ENCODE results near the gene MARCO.

The MARCO gene, protein sequence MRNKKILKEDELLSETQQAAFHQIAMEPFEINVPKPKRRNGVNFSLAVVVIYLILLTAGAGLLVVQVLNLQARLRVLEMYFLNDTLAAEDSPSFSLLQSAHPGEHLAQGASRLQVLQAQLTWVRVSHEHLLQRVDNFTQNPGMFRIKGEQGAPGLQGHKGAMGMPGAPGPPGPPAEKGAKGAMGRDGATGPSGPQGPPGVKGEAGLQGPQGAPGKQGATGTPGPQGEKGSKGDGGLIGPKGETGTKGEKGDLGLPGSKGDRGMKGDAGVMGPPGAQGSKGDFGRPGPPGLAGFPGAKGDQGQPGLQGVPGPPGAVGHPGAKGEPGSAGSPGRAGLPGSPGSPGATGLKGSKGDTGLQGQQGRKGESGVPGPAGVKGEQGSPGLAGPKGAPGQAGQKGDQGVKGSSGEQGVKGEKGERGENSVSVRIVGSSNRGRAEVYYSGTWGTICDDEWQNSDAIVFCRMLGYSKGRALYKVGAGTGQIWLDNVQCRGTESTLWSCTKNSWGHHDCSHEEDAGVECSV

DNA sequence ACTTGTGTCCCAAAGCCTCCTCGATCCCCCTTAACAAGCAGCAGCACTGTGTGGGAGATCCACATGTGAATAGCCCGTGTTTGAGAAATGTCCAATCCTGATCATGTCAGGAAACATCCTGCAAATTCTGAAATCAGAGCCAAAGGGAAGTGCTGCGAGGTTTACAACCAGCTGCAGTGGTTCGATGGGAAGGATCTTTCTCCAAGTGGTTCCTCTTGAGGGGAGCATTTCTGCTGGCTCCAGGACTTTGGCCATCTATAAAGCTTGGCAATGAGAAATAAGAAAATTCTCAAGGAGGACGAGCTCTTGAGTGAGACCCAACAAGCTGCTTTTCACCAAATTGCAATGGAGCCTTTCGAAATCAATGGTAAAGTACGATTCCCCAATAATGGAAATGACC, at the start of gene MARCO:
TSS of gene MARCO (plus strand) at position 164 of the 400 bp plus-strand sequence. CDS start at position 271, 107 bp downstream.
- no peak for DNase-seq

DNA sequence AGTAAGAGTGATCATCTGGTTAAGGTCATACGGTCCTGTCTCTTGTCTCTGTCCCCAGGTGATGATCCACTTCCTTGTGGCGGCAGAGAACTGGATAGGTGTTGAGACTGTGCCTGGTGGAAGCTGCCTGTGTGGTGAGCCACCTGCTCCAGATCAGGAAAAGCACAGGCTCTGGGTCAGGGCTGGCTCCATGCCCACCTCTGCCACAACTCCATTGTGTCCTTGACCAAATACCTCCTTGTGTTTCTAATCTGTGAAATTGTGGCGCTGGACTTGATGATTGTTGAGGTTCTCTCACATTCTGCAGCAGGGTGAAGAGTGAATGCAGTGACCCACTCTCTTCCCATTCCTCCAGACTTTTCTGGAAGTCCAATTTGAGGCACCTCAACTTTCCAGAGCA, 48.9 kb upstream of the MARCO start:
- DNase-seq = no peak

DNA sequence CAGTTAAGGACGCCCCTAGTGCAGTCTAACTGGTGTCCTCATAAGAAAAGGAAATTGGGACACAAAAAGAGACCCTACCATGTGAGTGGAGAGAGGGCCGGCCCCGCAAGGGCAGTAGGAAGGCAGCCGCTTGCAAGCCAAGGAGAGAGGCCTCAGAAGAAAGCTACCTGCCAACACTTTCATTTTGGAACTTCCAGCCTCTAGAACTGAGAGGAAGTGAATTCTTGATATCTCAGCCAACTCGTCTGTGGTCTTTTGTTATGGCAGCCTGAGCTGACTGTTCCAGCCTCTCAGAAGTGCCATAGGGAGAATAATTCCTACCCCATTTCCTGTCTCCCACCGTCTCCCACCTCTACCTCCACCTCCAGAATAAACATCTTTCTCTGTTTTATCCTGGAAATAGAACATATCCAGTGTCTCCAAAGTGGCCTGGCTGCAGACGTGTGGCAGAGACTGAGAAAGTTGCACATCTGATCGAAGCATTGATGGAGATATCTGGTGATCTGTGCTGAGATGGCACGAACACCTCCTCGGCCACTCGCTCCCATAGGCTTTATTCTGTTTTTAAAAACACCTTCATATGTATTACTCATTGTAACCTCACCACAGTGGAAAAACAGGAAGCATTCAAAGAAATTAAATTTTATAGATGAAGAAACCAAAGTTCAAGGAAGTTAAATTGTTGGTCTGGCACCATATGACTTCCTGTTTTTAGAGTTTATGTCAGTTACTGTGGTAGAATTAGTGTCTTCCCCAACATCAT, 39.5 kb upstream of the MARCO start:
- peak; percentile 12 for DNase-seq

DNA sequence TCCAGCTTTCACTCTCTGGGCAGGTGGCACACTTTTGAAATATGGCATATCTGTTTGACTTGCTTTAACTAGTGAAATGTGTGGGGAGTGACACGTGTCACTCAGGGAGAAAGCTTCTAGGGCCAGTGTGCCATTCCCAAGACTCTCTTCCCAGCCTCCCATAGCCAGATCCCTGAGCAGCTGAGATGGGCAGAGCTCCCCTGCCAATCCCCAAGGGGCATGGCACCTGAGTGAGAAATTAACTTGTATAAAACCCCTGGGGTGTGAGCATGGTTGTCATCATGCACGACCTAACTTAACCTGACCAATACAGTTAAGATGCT, 39.0 kb upstream of the MARCO start:
- DNase-seq = no peak

DNA sequence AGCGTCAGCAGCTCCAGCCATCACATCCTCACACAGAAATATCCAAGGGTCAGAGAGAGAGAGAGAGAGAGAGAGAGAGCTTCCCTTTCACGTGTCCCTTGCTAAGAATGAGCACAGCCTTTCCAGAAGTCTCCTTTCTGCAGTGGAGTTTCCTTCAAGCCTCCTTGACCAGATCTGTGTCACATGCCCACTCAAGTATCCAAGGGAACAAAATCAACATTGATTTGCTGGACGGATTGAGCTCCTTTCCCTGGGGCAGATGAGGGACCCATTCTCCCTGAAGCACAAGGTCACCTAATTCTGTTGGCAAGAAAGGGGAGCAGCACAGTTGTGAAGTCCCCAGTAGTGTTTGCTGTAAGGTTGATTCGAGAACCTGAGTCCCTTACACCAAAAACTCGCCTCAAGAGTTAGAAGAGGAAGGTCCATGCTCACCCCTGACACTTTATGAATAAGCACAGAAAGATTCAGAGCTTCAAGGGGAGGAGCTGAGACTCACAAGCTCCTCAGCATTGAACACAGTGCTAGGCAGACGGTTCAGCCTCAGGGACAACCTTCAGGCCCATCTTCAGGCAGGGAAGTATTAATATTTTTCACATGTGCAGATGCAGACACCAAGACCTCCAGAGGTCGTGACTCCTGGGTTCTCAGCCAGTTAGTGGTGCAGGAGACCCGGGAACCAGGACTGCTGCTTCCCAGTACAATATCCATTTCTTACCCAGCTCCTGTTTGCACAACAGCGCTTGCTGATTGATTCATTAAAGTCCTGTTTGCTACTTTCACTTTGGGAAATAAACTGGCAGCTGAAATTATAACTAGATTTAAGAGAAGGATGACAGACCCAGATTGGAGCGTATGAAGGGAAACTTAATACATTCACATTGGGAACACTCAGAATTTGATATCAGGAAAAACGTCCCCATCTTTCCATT, 38.2 kb upstream of the MARCO start:
- no peak for DNase-seq

DNA sequence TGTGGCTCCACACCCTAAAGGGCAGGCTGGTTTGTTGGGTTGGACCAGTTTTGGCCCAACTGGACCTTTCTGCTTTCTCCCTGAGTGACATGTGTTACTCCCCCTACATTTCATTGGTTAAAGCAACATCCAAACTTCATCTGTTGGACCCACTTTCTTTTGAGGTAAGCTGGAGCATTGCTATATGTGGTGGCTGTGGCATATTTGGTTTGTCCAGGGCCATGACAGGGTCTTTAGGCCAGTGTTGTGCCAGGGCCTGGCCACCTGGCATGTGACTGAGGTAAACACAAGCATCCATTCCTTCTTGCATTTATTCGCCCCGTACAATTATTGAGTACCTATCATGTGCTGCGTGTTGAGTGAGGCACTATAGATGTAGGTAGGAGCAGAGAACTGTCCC, 36.8 kb upstream of the MARCO start:
- DNase-seq = no peak

DNA sequence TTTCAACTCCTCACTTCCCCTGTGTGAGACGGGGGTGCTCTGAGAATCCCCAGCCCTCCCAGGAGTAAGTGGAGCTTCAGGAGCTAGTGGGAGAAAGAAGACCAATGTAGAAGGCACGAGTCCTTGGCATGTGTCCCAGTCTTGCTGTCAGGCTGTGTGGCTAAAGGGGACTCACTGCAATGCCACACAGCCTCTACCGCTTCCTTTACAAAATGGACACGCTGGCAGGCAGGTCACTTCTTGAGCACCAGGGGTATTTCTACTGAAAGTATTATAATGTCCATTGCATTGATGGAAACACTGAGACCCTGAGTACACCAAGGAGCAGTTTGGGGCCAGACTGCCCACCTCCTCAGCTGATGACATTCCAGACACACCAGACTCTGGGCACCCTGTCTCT, 35.8 kb upstream of the MARCO start:
- DNase-seq = no peak

DNA sequence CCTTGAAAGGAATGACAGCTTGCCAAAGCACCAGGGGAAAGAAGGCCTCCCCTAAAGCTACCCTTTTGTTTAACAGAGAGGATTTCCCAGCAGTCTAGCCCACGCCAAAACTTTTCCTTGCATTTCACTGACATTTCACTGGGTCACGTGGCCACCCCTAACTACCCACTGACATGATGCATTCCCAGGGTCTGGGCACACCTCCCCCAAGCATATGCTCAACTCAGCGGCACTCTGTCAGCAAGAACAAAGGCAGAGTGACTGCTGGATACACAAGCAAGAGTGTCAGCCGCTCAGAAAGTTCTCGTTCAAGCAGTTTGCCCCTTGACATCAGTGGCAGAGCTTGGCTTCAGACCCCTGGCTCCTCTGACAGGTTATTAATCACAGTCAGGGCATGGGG, 34.2 kb upstream of the MARCO start:
- DNase-seq = no peak

DNA sequence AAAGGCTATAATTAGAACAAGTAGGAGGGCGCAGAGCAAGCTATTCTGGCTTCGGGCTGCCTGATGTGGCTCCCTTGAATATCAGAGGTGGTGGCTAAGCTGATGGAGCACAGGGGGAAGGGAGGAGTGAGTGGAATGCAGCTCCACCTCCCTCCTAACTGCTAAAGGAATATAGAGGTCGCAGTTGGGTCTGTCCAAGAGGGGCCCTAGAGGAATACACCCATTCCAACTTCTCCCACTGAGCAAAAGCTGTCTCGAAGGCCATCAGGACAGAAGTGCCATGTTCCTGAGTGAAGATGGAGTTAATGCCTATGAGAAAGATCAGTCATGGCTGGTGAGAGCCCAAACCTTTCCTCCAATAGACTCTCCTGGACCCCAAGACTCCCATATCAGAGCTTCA, 32.8 kb upstream of the MARCO start:
- DNase-seq = no peak

DNA sequence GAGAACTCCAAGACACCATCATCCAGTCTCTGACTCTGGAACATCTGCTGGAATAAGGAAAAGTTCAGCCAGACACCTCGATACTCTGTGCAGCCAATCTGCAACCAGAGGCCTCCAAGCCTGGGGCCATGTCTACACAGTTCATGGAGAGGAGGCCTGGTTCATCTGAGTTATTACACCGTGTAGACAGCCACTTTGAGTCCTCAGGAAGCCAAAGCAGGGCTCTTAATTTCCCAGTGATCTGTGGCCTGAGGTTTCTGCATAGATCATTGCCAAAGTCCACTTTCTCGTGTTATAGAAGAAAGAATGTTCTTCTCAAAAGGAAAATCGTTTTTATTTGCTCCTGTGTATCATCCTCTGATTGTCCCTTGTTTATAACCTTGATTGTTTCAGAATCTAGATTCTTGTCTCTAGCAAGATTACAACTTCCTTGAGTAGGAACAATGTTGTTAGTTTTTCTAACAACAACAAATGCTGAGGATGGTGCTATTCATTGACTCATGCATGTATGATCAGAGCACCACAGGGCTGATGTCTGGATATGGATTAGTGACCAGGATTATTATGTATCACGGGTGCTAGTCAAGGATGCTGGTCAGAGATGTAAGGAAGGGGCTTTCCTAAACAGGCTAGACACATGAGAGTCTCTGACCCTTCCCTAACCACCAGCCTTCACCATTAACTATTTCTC, 30.7 kb upstream of the MARCO start:
- DNase-seq = no peak

DNA sequence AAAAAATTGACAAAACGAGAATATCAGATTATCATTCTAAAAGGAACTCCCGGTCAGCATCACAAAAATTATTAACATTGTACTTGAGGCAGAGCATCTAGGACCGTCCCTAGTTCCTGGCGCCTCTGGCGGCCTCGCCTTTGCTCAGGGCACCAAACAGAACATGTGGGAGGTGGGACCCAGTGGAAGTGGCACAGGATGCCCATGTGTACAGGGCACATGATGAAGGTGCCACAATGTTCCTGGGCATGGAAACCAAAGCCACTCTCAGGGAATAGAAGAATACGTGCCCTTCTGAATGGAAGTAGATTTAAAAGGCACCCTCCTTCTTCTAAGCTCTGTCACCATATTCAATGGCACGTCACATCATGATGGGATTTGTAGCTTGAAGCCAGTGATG, 30.1 kb upstream of the MARCO start:
- DNase-seq = no peak

DNA sequence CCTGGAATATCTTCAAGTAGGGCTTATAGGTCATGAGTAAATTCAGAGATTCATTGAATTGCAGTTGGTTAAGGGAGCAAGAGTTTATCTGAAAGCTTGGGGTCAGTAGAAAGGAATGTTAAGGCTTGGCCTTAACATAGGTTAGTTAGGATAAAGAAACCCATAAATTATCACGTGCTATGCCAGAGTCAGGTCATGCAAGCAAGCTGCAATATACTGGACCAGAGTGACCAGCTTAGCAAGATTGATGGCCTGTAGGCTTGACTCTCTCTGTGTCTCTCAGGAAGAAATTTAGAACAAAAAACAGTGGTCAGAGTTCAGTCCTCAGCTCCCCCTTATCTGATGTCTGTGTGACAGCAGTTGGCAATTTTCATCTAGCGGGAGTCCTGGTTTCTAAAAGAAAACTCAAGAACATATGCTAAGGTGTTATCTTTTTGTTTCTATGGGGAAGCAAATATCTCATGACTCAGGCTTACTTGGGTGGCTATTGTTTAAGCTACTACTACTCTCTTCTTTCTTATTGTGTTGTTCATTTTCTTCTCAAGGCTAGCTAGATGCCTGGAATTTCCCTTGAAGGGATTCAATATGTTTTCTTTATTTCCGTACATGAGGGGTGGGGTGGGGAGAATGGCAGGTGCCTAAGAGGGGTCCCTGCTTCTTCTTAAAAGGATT, 28.7 kb upstream of the MARCO start:
- DNase-seq = no peak

DNA sequence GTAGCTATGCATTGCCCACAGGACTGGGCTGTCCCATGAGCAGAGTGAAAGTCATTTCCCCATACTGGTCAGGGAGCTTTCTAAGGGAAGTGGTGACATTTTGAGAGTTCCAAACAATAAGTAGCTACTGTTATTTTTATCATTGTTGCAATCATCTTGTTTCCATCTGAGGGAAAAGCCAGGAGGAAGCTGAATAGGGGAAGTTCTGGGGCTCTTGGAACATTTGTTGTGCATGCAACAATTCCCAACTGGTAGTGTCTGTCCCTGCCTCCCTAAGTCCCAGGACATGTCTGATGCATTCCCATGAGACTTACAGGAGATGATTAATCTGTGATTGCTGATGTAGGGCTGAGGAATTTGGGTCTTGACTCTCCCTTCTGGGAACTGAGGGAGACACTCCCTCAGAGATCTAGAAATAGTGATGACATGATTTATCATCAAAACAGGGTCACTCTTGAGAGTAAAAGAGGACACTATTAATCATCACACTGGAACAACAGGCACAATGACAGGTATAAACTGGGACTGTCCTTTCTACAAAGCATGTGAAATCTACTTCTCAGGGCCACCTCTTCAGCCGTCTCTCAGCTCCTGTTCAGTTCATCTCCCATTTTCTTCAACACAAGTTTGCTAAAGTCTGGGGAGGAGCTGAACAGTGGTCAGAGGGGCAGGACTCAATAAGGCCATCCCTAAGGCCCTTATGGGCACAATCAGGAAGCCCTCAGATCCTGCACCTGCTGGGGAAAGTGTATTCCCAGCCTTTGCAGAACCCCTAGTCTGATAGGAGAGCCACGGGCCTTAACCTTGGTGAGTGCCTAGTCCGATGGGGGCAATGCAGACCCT, 28.0 kb upstream of the MARCO start:
- no peak for DNase-seq

DNA sequence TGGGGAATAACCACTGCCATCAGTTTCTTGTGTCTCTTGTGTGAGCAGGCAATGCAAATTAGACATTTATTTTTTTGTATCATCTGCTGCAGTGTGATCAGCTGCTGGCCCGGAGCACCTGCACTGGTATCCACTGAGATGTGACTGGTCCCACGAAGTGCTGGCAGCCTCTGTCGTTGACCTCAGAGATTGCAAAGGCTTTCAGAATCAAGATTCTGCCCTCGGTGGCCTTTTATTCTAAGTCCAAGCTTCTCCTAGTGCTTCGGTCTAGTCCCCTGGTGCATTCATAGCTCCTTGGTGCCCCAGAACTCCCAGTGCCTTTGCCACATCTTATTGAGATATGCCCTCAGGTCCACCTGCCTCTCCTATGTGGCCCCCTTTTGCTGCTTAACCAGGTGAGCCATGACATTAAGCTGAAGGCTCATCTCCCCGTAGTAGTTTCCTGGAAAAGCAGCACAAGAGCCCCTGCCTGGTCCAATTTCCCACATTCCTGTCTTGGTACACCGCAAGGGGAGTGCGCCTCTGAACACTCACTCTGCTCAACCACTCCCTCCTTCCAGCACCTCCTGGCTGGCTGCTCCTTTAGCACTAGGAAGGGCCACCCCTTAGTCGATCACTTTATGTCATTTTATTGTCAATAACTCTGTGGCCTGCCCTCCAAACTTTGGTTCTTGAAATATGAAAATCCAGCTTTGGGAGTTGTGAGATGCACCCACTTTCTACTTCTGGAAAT, 27.1 kb upstream of the MARCO start:
- DNase-seq = no peak

DNA sequence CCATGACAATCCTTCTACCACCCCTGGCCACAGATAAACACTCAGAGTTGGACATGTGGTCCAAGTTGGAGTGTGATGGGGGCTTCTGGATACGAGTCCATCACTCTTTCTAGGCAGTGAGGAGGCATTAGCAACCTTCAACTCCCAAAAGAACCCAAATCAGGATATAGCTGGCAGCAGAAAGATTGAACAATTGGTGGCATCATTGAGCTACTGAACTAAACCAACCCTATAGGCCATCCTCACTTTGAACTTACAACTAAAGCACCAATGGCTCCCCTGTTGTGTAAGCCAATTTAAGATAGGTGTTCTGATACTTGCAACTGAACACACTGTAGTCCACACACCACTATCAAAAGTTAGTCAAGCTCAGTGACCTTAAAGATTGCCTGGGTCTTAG, 24.0 kb upstream of the MARCO start:
- no peak for DNase-seq

DNA sequence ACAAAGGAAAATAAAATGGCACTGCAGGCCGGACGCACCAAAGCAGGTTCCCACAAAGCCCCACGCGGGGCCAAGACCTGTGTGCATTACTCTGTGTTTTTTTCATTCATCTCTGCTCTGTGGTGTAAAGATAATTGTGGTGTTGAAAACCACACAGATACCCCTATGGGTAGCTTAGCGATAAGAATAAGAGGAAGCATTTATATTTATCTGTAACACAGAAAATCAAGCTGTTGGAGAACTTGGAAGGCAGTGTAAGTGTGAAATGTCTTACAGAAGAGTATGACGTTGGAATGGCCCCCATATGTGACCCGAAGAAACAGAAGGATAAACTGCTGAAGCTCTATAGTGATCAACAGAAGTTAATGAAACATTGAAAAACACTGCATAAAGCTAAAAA, 20.3 kb upstream of the MARCO start:
- no peak for DNase-seq

DNA sequence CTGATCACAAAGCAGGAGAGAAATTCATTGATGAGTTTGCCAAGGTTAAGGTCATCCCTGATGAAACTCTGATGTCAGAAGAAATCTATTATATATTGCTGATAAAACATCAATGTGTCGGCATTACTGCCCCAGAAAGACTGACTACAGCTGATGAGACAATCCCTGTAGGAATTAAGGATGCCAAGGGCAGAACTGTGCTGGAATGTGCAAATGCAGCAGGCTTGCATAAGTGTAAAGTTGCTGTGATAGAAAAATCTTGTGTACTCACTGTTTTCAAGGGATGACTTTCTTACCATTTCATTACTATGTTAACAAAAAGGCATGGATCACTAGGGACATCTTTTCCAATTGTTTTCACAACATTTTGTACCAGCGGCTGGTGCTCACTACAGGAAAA, 19.7 kb upstream of the MARCO start:
- DNase-seq = no peak

DNA sequence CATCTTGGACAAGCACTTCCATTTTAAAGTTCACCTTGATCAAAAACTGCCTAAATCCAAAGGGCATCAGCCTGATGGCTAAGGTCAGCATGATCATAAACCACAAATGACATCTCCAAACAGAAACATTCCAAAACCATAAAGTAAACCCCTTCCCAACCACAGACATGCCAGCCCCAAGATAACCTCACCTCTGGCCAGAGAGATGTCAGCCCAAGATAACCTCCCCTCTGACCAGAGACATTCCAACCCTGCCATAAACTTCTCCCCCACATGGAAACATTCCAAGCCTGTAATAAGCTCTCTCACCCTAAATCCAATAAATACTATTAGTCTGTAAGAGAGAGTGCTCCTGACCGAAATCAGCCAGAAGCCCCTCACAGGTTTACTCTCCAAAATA, 18.6 kb upstream of the MARCO start:
- DNase-seq = no peak

DNA sequence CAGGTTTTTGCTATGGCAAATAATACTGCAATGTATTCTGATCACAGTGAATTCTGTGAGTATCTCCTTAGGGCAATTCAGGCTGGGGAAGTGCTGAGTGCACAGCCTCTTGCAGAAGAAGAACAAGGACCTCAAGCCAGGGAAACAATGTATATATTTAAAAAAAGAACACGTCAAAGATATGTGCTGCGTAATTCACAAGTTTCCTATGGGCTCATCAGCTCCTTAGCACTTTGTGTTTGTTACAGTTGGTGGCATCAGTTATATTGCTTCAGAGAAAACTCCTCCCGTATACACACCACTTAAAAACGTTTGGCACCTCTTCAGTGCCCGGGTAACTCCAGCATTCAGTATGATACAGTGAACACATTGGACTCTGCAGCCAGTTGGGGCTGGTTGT, 16.5 kb upstream of the MARCO start:
- DNase-seq = no peak

DNA sequence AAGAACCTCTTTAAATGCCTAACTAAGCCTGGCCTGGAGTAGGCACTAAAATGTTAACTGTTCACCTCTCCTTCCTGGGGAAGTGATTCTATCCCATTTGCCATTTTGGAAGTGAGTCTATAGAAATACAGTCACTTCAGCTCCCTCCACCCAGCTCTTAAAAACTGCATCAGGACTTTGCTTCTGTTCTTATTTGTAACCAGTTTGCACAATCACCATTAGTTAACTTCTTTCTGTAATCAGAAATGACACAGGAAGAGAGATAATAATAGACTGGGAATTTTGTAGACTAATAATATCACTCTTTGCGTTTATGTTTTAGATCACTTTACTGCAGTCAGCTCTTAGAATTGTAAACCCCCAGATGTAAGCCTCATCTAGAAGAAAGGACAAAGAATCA, 16.0 kb upstream of the MARCO start:
- no peak for DNase-seq
